Esophagus squamous epithelium (tissue), 5 donors: ENCODE results near the gene HEY2. TPM values are rescaled to one million over a fixed set of nuclear protein-coding genes. Genes with fewer than 3 reads are reported as not detected.
"Not testable (repeated sequence)": the region's sequence is repeated elsewhere in the genome, so short reads cannot be mapped to it uniquely, and the experiment has no call there.

Experiments
- DNase-seq: peaks from one replicate; lab custom pipeline; 2025; lab: John Stamatoyannopoulos, UW
- H3K27ac ChIP-seq, 4 donors: fragments of 200-600 bp; sonication (generic); one replicate each; pipeline ENCODE4 v1.5.1; 2016 to 2019; ENCODE audit warnings: mild to moderate bottlenecking in 1 of 4
- H3K27me3 ChIP-seq, 4 donors: fragments of 200-600 bp; sonication (generic); 1 replicate in 3 of 4; 2 replicates in 1 of 4; pipeline versions ENCODE4 v1.5.1 to v1.6.0; 2017 to 2021; ENCODE audit warnings: antibody characterized with exemption in 1 of 4
- H3K36me3 ChIP-seq, 3 donors: fragments of 200-600 bp; sonication (generic); one replicate each; pipeline ENCODE4 v1.5.1; 2016 to 2019
- H3K4me1 ChIP-seq, 3 donors: fragments of 200-600 bp; sonication (generic); one replicate each; pipeline ENCODE4 v1.5.1; 2017 to 2019
- H3K4me3 ChIP-seq, 4 donors: fragments of 200-600 bp; sonication (generic); 1 replicate in 3 of 4; 2 replicates in 1 of 4; pipeline ENCODE4 v1.5.1; 2016 to 2019; ENCODE audit warnings: mild to moderate bottlenecking in 2 of 4, moderate library complexity in 1 of 4
- H3K9me3 ChIP-seq, 3 donors: fragments of 200-600 bp; sonication (generic); one replicate each; pipeline ENCODE4 v1.5.1; 2016 to 2019
- CTCF ChIP-seq, 6 experiments: fragments of 450-650 bp in 4 of 6; fragments of 200-600 bp in 2 of 6; sonication (generic) in 2 of 6; IDR thresholded peaks; one replicate each; pipeline ENCODE4 v1.5.1; 2016 to 2019; ENCODE audit warnings: antibody characterized with exemption in 6 of 6, mild to moderate bottlenecking in 4 of 6, moderate library complexity in 4 of 6
- POLR2A ChIP-seq, 4 donors: fragments of 450-650 bp; IDR thresholded peaks; one replicate each; pipeline ENCODE4 v1.6.1; 2017; ENCODE audit warnings: antibody characterized with exemption in 4 of 4, mild to moderate bottlenecking in 4 of 4, moderate library complexity in 3 of 4
- WGBS, 2 donors: methylation state at CpG; one replicate each; pipeline ENCODE4 v1.1.5; 2018; 5-methylcytosine and 5-hydroxymethylcytosine counted together
- intact Hi-C: fragments of 100-400 bp; cut with DNase I; formaldehyde crosslinking; loops from one replicate; pipeline ENCODE4 v1.15.0; 2022
- total RNA-seq, 4 donors: library from RNA; depleted of rRNA; stranded (reverse); fragments of >200 nt; gene quantifications; one replicate each; pipeline ENCODE4 v1.1.0, GENCODE V29; 2016
- donor health status: DM: yes; HTN: yes; CAD: no.

HEY2 gene
- 1 to 10 TPM in 2 of 4 donors, under 1 TPM in 1, not detected in 1; 0.61 to 2.8 (median 1.3) TPM for total RNA-seq

DNA sequence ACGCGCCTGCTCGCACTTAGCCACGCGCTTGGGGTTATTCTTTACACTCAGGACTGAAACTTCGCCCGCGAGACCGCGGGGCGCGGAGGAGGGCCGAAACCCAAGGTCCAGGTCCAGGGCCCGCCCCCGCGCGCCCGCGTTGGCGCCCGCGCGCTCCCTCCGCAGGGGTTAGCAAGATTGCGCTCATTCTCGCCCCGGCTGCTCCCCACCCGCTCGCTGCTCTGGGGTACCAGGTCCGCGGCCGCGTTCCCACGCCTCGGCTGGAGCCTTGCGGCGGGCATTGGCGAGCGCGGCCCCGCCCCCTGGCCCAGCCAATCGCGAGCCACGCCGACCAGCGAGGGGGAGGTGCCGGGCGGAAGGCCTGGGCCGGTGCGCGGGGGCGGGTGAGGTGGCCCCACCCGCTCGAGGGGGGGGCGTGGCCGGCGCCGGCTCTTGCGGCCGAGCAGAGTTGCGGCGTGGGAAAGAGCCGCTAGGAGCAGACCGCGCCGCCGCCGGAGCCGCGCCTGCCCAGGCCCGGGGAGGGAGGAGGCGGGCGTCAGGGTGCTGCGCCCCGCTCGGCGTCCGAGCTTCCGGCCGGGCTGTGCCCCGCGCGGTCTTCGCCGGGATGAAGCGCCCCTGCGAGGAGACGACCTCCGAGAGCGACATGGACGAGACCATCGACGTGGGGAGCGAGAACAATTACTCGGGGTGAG lies at the start of gene HEY2:
TSS of gene HEY2 (plus strand) at position 460 of the 692 bp plus-strand sequence. CDS start at position 605, 145 bp downstream.
- TF ChIP-seq POLR2A (IDR thresholded peaks at IDR 0.05) (peak in 2 of 4 donors; percentile 56 to 85), CTCF (IDR thresholded peaks at IDR 0.05) (peak in 2 of 6 experiments; percentile 7 to 37)
- intact Hi-C loops: no loop called here
- peaks cover 9 to 49% (median 13%) of the 10 kb centered on the region in 3 donors for H3K4me1 ChIP-seq
- no peaks in the 10 kb centered on the region for H3K36me3 ChIP-seq
- H3K4me3 ChIP-seq: peak within 1 kb of the TSS; percentile 64 to 73 (median 68)
- H3K27ac ChIP-seq: peak within 1 kb of the TSS; percentile 84 to 91 (median 88)
- WGBS, 2 donors: no CpG with 5 or more reads among the region's 95 CpGs
- peaks cover 0 to 91% (median 12%) of the 10 kb centered on the region in 4 donors for H3K27me3 ChIP-seq
- peak; percentile 37 for DNase-seq
- no peaks in the 10 kb centered on the region for H3K9me3 ChIP-seq

- H3K4me3 ChIP-seq: no peak overlapping the region
- no peaks in the 10 kb centered on the region for H3K9me3 ChIP-seq
- H3K36me3 ChIP-seq: no peaks in the 10 kb centered on the region
- no peaks in the 10 kb centered on the region for H3K27me3 ChIP-seq
- no peak for TF ChIP-seq CTCF (IDR thresholded peaks at IDR 0.05)
- no peak for TF ChIP-seq POLR2A (IDR thresholded peaks at IDR 0.05)
- no peaks in the 10 kb centered on the region for H3K4me1 ChIP-seq
- DNase-seq: no peak
- no peak overlapping the region for H3K27ac ChIP-seq
- intact Hi-C loops: no loop called here
- WGBS, 2 donors: 75 to 83% methylated on average over 3 of the region's 3 CpGs
Measured at GRCh38 chr6:125700581-125701353, 48.7 kb upstream of the HEY2 start.

DNA sequence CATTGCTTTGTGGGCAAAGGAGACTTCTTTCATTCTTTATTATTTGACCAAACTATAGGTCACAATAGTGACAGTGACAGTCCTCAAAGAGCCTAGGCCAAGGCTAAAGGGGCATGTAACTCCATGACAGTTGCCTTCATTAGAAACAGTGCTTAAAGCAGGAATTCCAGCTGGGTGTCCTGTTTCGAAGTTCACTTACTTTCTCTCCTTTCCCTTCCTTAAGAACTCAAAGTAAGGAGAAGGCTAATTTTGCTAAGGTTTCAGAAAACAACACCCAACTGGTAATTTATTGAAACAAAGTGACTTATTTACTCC lies 48.1 kb upstream of the HEY2 start:
- TF ChIP-seq POLR2A (IDR thresholded peaks at IDR 0.05): no peak
- TF ChIP-seq CTCF (IDR thresholded peaks at IDR 0.05): no peak
- Histone ChIP-seq H3K9me3 (no peaks in the 10 kb centered on the region), H3K36me3 (no peaks in the 10 kb centered on the region), H3K4me3 (no peak overlapping the region), H3K27ac (no peak overlapping the region), H3K27me3 (no peaks in the 10 kb centered on the region), H3K4me1 (no peaks in the 10 kb centered on the region)
- WGBS, 2 donors: 81 to 82% methylated on average over 1 of the region's 1 CpG
- DNase-seq: no peak
- intact Hi-C loops: no loop called here

GRCh38 chr6:125703882-125704281 lies 45.5 kb upstream of the HEY2 start:
- H3K4me1 ChIP-seq, intact Hi-C loops, DNase-seq, H3K4me3 ChIP-seq, H3K27ac ChIP-seq, H3K27me3 ChIP-seq, H3K36me3 ChIP-seq, H3K9me3 ChIP-seq: not testable (repeated sequence)
- 81 to 91% methylated on average over 2 to 3 of the region's 5 CpGs for WGBS, 2 donors

GRCh38 chr6:125707615-125708243 lies 41.7 kb upstream of the HEY2 start:
- Histone ChIP-seq H3K4me3 (no peak overlapping the region), H3K36me3 (no peaks in the 10 kb centered on the region), H3K9me3 (peaks cover 0 to 9% (median 0%) of the 10 kb centered on the region in 3 donors), H3K27ac (no peak overlapping the region), H3K27me3 (no peaks in the 10 kb centered on the region), H3K4me1 (no peaks in the 10 kb centered on the region)
- intact Hi-C loops: no loop called here
- WGBS, 2 donors: 61 to 71% methylated on average over 4 of the region's 4 CpGs
- TF ChIP-seq POLR2A (IDR thresholded peaks at IDR 0.05) (no peak), CTCF (IDR thresholded peaks at IDR 0.05) (no peak)
- no peak for DNase-seq
